NCI-H345 (cell line): ENCODE data around the gene RNF224.
"Not testable (repeated sequence)": the region's sequence is repeated elsewhere in the genome, so short reads cannot be mapped to it uniquely, and the experiment has no call there.

ENCODE experiments used
- DNase-seq: peaks from one replicate; lab custom pipeline; 2025; lab: John Stamatoyannopoulos, UW

Gene RNF224

GRCh38 chr9:137228506-137228967 is 1.2 kb downstream of the RNF224 start:
- DNase-seq: no peak

GRCh38 chr9:137228968-137229896 is 1.9 kb downstream of the RNF224 start:
- no peak for DNase-seq

GRCh38 chr9:137229903-137230704 is 2.8 kb downstream of the RNF224 start:
- no peak for DNase-seq

- DNase-seq: no peak
These were observed 3.5 kb downstream of the RNF224 start, which contains the start of gene SLC34A3 for GRCh38 chr9:137230705-137231371. Gene SLC34A3 (plus strand): TSS chr9:137230901. CDS start chr9:137231703, 802 bp downstream.

- no peak for DNase-seq
These were observed 4.2 kb downstream of the RNF224 start for GRCh38 chr9:137231372-137232039.

- no peak for DNase-seq
These were observed 4.8 kb downstream of the RNF224 start for GRCh38 chr9:137232101-137232500.

GRCh38 chr9:137232510-137232909 is 5.2 kb downstream of the RNF224 start:
- no peak for DNase-seq

GRCh38 chr9:137233143-137233980 is 6.1 kb downstream of the RNF224 start:
- DNase-seq: peak; percentile 58

GRCh38 chr9:137234055-137234697 is 6.9 kb downstream of the RNF224 start:
- DNase-seq: no peak

- no peak for DNase-seq
These were observed 7.6 kb downstream of the RNF224 start for GRCh38 chr9:137234758-137235423.

- DNase-seq: no peak
These were observed 8.3 kb downstream of the RNF224 start for GRCh38 chr9:137235424-137236237.

GRCh38 chr9:137236238-137236935 is 9.1 kb downstream of the RNF224 start:
- DNase-seq: peak; percentile 91

- peak; percentile 59 for DNase-seq
These were observed 9.7 kb downstream of the RNF224 start for GRCh38 chr9:137236936-137237421.

- peak; percentile 86 for DNase-seq
These were observed 10.7 kb downstream of the RNF224 start for GRCh38 chr9:137237759-137238726.

- not testable (repeated sequence) for DNase-seq
These were observed 12.4 kb downstream of the RNF224 start for GRCh38 chr9:137239541-137240200.

- peak; percentile 73 for DNase-seq
These were observed 13.1 kb downstream of the RNF224 start for GRCh38 chr9:137240318-137240840.
